GM11168 (cell line): ENCODE measurements around the gene SNTG2.

Source experiments
- in situ Hi-C: fragments of 300-500 bp; cut with MboI; formaldehyde crosslinking; loops from one replicate; pipeline ENCODE4 v1.12.0; 2022; ENCODE audit warnings: low sequenced_read_pairs; ENCODE audit not compliant: unreplicated experiment

SNTG2 gene

GRCh38 chr2:1297372-1298159 lies 346.9 kb downstream of the SNTG2 start:
- in situ Hi-C loops, result no loop called here

GRCh38 chr2:1299043-1299442 lies 348.4 kb downstream of the SNTG2 start:
- in situ Hi-C loops, result no loop called here

DNA sequence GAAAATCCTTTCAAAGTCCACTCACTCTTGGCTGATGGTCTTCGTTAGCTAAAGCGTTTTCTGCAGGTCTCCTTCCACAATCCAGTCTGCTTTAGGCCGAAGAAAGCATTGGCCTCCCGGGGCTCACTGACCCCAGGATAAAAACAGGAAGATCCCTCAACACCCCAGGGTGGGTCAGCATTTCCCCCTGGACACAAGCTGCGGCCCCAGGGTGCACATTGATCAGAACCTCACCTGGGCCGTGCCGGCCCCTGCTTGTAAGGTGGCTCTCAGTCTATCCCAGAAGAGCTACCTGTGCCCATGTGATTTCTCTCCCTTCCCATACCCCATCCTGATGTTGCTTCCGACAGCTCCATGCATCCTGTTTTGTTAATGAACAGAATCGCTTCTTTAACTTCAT lies 349.6 kb downstream of the SNTG2 start:
- in situ Hi-C loops, result no loop called here

- in situ Hi-C loops, result no loop called here
Observed at GRCh38 chr2:1301056-1301455, 350.4 kb downstream of the SNTG2 start.

- in situ Hi-C loops, result no loop called here
Observed at GRCh38 chr2:1305342-1306013, 354.8 kb downstream of the SNTG2 start.

GRCh38 chr2:1306014-1306686 lies 355.5 kb downstream of the SNTG2 start:
- in situ Hi-C loops, result no loop called here

DNA sequence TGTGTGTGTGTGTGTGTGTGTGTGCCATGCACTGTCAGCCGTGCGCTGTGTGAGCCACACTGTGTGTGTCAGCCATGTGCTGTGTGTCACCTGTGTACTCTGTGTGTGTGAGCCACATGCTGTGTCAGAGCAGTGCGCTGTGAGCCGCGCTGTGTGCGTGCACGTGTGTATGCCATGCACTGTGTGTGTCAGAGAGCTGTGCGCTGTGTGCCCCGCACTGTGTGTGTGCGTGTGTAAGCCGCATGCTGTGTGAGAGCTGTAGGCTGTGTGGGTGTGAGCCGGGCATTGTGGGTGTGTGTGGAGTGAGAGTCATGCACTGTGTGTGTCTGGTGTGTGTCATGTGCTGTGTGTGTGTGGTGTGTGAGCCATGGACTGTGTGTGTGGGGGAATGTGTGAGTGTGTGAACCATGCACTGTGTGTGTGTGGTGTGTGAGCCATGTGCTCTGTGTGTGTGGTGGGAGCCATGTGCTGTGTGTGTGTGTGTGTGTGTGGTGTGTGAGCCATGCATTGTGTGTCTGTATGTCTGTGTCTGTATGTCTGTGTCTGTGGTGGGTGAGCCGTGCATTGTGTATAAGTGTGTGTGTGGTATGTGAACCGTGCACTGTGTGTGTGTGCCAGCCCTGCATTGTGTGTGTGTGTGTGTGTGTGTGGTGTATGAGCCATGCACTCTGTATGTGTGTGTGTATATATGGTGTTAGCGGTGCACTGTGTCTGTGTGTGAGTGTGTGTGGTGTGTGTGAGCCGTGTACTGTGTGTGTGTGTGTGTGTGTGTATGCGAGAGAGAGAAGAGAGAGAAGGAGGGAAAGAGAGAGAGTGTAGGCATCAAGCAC lies 356.3 kb downstream of the SNTG2 start:
- in situ Hi-C loops, result no loop called here

DNA sequence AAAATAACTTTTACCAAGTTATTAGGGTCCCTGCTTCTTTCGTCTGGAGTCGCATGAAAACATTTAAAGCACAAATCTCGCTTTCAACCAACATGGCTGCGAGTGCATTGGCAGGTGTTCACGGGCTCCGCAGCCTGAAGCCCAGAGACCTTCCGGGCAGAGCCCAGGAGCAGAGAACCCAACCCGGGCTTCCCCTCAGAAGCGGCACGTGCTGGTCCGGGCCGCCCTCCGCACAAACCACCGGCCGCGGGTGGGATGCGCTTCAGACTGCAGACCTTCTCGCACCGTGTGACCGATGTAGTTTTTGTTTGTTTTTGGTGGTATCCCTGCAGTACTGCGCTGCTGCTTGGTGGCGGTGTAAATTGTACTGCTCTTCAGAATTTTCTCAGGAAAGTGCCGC lies 357.0 kb downstream of the SNTG2 start:
- in situ Hi-C loops, result no loop called here

- in situ Hi-C loops, result no loop called here
Observed at GRCh38 chr2:1308678-1309077, 358.0 kb downstream of the SNTG2 start.

DNA sequence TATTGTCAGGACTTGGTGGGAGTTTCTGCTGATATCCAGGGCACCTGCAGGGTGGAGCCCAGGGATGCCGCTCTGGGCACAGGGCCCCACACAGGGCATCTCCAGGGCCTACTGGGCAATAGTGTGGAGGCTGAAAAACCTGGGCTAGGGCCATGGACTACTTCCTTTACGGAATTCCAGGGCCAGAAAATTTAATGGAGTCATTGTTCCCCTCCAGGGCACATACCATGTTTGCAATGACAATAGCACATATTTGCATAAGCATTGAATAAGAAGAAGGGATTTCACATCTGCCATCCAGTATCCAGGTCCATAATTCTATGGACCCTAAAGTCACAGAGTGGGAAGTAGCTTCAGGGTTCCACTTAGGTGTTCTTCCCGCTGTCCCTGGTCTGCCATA lies 358.9 kb downstream of the SNTG2 start:
- in situ Hi-C loops, result no loop called here

DNA sequence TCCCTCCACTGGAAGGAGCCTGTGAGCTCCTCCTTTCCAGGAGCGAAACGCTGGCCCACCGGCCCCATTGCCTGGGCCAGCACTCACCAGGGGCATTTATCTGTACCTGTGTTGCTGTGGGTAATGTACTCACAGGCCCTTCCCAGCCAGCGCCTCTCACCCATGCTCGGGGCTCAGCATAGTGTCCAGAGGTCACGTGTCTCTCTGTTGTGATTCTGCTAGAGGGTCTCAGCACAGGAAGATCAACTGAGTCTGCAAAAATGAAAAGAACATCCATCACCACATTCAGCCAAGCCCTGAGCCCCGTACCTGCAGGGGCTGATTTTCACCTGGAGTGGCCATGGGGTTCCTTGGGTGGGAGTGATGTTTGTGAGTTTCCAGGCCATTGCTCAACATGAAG lies 359.6 kb downstream of the SNTG2 start:
- in situ Hi-C loops, result no loop called here

DNA sequence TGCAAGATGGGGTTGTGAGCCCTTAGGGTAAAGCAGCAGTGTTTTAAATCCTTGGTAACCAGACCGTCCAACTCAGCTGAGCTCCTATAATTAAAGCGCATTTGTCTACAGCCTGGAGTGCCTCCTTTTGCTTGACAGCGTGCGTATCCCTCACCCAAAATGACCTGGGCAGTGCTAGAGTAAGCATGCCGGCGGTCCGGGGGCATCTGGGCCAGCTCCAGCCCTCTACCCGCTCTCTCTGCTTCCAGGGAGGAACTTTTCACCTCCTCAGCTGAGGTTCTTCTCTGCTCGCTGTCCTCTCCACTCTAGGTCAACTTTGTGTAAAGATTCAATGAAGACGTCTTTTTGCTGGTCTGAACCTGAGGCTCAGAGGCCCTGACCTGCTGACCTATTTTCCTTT lies 360.2 kb downstream of the SNTG2 start:
- in situ Hi-C loops, result no loop called here

DNA sequence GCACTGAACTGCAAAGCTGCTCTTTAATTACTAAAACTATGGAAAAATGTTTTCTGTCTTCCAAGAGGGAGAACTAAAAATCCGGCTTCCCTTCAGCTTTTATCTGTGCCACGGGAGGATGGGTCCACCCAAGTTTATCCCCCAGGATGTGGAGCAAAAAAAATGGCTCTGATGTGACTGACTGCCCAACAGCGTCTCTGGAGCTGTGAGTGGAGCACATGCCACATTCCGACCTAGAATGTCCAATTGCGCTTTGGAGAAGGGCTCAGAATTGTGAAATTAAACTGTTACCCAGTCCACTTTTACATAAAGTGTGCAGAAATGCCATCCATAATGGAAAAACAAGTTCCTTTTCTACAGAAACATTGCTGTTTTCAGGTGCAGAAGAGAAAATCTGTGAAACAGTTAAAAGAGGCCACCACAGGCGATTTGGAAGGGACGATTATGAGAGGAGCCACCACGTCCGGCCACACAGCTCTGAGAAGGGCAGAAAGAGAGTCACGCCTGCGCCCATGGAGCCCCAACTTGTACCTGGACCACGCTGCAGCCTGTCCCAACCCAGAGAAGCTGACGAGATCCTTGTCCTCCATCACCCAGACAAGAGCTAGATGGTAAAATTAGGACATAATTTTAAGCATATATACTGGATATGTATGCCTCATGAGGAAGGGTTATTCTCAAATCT lies 362.7 kb downstream of the SNTG2 start:
- in situ Hi-C loops, result no loop called here

DNA sequence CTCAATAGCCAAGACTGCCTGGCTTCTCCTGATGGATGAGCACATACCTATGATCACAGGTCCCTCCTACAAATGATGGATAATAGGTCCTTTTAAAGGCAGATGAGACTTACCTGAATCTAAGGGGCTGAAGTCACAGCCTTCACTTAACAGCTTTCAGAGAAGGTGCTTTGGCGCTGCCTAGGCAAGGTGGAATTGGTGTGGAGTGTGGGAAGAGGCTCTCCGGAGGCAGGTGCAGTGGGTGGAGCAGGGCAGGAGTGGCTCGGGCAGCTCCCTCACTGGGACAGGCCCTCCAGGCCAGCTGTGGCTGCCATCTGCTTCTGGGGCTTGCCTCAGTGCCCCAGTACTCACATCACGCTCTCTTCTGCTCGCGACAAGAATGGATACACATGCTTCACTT lies 363.6 kb downstream of the SNTG2 start:
- in situ Hi-C loops, result no loop called here

- in situ Hi-C loops, result no loop called here
Observed at GRCh38 chr2:1318366-1319009, 367.8 kb downstream of the SNTG2 start.

DNA sequence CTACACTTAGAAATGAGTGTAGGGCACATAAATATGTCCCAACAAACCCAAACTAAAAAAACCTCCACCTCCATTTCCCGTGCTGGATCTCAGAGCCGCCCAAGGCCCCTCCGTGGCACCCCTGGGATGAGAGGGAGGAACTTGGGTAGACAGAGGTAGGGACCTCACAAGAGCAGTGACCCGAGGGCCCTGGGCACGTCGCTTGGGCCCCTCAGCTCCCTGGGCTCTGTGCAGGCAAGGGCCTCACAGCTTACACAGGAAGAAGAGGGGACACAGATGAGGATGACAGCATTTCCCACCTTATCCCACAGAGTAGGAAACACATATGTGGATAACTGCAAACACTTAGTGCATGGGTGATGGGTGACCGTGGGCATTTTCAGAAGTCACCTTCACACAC lies 368.7 kb downstream of the SNTG2 start:
- in situ Hi-C loops, result no loop called here

DNA sequence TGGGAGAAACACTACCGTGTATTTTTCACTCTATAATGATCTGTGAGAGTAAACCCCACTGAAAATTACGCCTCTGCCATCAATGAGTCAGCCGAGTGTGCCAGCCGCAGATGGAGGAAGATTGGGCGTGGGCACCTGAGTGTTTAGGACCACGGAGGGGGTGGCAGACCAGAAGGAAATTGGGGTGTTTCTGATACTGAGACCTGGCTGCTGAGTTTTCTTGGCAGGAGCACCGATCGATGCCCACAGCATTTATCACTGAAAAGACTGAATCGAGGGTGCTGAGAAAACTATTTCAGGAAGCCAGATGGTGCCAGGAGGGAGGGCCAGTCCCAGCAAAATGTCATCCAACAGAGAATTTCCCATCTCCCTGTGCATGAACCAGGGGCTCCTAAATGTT lies 370.7 kb downstream of the SNTG2 start:
- in situ Hi-C loops, result no loop called here

GRCh38 chr2:1324884-1325283 lies 374.2 kb downstream of the SNTG2 start:
- in situ Hi-C loops, result no loop called here

GRCh38 chr2:1328684-1329083 lies 378.0 kb downstream of the SNTG2 start:
- in situ Hi-C loops, result no loop called here
